ENCODE data around the gene TUFT1. TPM values are rescaled to one million over a fixed set of nuclear protein-coding genes. Genes with fewer than 3 reads are reported as not detected.

TUFT1 gene, protein sequence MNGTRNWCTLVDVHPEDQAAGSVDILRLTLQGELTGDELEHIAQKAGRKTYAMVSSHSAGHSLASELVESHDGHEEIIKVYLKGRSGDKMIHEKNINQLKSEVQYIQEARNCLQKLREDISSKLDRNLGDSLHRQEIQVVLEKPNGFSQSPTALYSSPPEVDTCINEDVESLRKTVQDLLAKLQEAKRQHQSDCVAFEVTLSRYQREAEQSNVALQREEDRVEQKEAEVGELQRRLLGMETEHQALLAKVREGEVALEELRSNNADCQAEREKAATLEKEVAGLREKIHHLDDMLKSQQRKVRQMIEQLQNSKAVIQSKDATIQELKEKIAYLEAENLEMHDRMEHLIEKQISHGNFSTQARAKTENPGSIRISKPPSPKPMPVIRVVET
- 0.35 TPM for polyA plus RNA-seq (2012; ENCODE audit: low read depth, missing spikeins)

DNA sequence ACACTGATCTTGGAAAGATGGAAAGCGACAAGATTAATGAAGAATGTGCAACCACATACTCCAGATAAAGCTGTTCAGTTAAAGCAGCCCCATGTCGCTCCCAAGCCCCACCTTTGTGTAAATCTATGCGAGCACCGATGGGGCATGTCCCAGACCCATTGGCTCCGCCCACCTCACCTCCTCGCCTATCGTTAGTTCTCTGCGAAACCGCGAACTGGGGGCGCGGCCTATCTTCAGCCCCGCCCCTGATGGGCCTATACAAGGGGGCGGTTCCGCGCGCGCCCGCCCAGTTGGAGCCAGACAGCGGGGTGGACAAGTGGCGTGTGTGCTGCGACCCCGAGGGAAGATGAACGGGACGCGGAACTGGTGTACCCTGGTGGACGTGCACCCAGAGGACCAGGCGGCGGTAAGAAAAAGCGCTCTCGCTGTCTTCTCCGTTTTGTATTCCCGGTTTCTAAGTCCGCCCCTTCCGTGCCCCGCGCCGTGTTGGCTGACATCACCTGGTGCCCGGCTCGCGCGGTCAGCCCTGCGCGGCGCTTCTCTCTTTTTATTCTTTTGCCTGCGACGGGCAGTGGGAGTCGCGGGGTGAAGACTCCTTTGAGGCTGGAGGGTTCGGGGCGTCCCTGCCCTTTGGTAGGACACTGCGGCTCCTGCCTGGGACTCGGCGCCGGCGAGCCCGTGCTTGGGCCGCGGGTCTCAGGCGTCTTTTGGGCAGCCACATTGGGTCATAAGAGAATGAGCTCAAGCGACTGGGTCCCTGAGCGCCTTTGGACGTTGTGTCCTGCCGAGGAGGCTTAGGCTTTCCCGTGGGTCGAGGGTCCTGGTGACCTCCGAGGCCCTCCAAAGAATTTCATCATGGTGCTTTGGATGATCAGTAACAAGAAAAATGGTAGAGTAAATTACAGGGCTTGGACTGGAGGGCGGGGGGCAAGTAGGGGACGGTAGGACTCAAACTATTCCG lies at the start of gene TUFT1:
Gene TUFT1 (plus strand): TSS at position 289 of the 961 bp plus-strand sequence. CDS start 58 bp downstream, at position 347.
- DNase-seq (ENCODE audit: insufficient read length, low spot score) (peak; percentile 84), FAIRE-seq (peak; percentile 92)
- TF ChIP-seq TAF1 (IDR thresholded peaks at IDR 0.05; ENCODE audit: low read depth, low read length): no peak
- 0 out of 2 replicates have a peak, but pooled peaks have one; percentile 43 for TF ChIP-seq POLR2A (IDR thresholded peaks at IDR 0.05; ENCODE audit: low read depth, low read length)
- no peak for TF ChIP-seq POLR2AphosphoS5 (IDR thresholded peaks at IDR 0.05; ENCODE audit: low read depth, low read length)
- no peak for TF ChIP-seq SPI1 (IDR thresholded peaks at IDR 0.05; ENCODE audit: low read depth, low read length)
- TF ChIP-seq POU2F2 (IDR thresholded peaks at IDR 0.05; ENCODE audit: low read depth, low read length): no peak

DNA sequence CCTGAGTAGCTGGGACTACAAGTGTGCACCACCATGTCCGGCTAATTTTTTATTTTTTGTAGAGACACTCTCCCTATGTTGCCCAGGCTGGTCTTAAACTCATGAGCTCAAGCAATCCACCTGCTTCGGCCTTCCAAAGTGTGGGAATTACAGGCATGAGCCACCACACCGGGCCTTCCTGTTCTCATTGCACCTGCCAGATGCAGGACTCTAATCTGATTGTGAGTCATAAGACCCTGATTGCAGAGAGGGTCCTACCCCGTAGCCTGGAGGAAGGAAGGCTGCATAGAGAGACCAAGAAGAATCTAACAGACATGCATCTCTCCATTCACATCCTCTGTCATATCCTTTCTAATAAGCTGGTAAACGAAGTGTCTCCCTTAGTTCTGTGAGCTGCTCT lies 48.5 kb upstream of the TUFT1 start:
- FAIRE-seq (no peak), DNase-seq (ENCODE audit: insufficient read length, low spot score) (no peak)
- no peak for TF ChIP-seq POU2F2 (IDR thresholded peaks at IDR 0.05; ENCODE audit: low read depth, low read length)
- no peak for TF ChIP-seq SPI1 (IDR thresholded peaks at IDR 0.05; ENCODE audit: low read depth, low read length)
- TF ChIP-seq PAX5 (IDR thresholded peaks at IDR 0.05; ENCODE audit: insufficient read depth, low read length, severe bottlenecking): no peak
- no peak for TF ChIP-seq TAF1 (IDR thresholded peaks at IDR 0.05; ENCODE audit: low read depth, low read length)
- no peak for TF ChIP-seq POLR2AphosphoS5 (IDR thresholded peaks at IDR 0.05; ENCODE audit: low read depth, low read length)
- no peak for TF ChIP-seq POLR2A (IDR thresholded peaks at IDR 0.05; ENCODE audit: low read depth, low read length)

DNA sequence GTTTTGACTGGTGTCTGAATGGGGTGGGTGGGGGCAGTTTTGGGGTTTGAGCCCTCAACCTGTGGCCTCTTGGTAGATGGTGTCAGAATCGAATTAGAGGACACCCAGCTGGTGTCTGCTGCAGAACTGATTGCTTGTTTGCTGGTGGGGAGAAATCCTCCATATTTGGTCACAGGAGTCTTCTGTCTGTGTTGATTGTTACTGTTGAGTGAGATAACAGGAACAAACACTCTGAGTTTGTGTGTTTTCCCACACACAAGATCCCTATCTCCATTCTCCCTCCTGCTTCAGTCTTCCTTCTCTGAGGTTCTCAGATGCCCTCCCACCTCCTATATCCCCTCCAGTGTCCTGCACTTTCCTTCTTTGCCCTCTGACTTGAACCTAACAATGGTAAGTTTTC lies 48.0 kb upstream of the TUFT1 start:
- no peak for FAIRE-seq
- no peak for DNase-seq (ENCODE audit: insufficient read length, low spot score)
- no peak for TF ChIP-seq SPI1 (IDR thresholded peaks at IDR 0.05; ENCODE audit: low read depth, low read length)
- TF ChIP-seq TAF1 (IDR thresholded peaks at IDR 0.05; ENCODE audit: low read depth, low read length): no peak
- TF ChIP-seq POU2F2 (IDR thresholded peaks at IDR 0.05; ENCODE audit: low read depth, low read length): no peak
- TF ChIP-seq POLR2A (IDR thresholded peaks at IDR 0.05; ENCODE audit: low read depth, low read length): no peak
- no peak for TF ChIP-seq PAX5 (IDR thresholded peaks at IDR 0.05; ENCODE audit: insufficient read depth, low read length, severe bottlenecking)
- no peak for TF ChIP-seq POLR2AphosphoS5 (IDR thresholded peaks at IDR 0.05; ENCODE audit: low read depth, low read length)

DNA sequence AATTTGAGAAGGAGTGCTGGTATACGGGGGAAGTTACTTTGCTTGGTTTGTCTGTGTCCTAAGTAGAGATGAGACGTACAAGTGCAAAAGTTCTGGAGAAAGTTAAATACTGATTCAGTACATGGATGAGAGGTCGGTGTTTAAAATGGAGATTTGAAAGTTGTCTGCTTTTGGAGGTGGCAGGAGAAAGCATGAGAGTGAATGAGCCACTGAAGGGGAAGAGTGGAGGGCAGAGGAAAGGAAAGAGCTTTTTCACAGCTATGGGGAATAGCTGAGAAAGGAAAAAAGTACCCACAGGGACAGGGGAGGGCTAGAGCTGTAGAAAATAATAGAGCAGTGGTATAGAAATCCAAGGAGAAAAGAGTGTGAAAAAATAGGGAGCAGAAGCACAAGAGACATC lies 47.1 kb upstream of the TUFT1 start:
- DNase-seq (ENCODE audit: insufficient read length, low spot score) (no peak), FAIRE-seq (no peak)
- TF ChIP-seq POLR2A (IDR thresholded peaks at IDR 0.05; ENCODE audit: low read depth, low read length): no peak
- no peak for TF ChIP-seq TAF1 (IDR thresholded peaks at IDR 0.05; ENCODE audit: low read depth, low read length)
- TF ChIP-seq PAX5 (IDR thresholded peaks at IDR 0.05; ENCODE audit: insufficient read depth, low read length, severe bottlenecking): no peak
- no peak for TF ChIP-seq POLR2AphosphoS5 (IDR thresholded peaks at IDR 0.05; ENCODE audit: low read depth, low read length)
- TF ChIP-seq SPI1 (IDR thresholded peaks at IDR 0.05; ENCODE audit: low read depth, low read length): no peak
- TF ChIP-seq POU2F2 (IDR thresholded peaks at IDR 0.05; ENCODE audit: low read depth, low read length): no peak

DNA sequence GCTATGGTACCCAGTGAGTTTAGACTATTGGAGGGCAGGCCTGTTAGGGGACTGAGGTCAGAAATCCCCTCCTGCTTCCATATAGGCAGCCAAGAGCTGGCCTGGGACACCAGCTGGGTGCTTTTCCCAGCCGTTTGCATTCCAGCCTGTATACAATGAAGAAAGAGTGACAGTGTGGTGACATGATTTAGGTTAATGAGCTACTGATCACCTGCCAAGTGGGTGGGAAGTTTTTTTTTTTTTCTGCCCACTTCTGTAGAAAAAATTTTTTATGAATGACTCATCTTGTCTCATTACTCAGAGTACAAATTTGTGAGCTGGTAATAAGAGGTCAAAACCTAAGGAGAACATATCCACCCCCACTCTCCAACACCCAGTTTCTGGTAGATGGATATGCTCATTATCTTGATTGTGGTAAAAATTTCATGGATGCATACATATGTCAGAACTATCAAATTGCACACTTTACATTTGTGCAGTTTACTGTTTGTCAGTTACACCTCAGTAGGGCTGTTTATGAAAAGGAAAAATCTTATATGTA lies 45.3 kb upstream of the TUFT1 start:
- DNase-seq (ENCODE audit: insufficient read length, low spot score) (no peak), FAIRE-seq (no peak)
- no peak for TF ChIP-seq TAF1 (IDR thresholded peaks at IDR 0.05; ENCODE audit: low read depth, low read length)
- 0 out of 2 replicates have a peak, but pooled peaks have one; percentile 5 for TF ChIP-seq SPI1 (IDR thresholded peaks at IDR 0.05; ENCODE audit: low read depth, low read length)

DNA sequence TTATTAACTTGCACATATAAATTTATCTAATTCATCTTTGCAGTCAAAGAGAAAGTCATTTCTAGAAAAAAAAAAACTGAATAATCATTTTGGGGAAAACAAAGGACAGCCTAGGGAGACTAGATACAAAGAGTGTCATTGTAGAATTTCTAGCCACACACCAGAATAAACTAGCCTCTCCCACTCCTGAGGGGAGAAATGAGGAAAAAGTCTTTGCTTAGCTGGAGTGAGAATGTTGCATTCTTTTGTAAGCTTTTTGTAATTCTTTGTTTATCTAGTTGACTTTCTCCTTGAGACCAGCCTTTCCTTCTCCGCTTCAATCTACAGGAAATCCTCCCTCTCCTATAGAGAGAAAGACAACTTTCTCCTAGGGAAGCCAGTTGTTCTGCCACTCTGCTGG lies 44.8 kb upstream of the TUFT1 start:
- TF ChIP-seq POU2F2 (IDR thresholded peaks at IDR 0.05; ENCODE audit: low read depth, low read length): no peak
- TF ChIP-seq SPI1 (IDR thresholded peaks at IDR 0.05; ENCODE audit: low read depth, low read length): no peak
- TF ChIP-seq POLR2A (IDR thresholded peaks at IDR 0.05; ENCODE audit: low read depth, low read length): no peak
- no peak for TF ChIP-seq PAX5 (IDR thresholded peaks at IDR 0.05; ENCODE audit: insufficient read depth, low read length, severe bottlenecking)
- no peak for TF ChIP-seq POLR2AphosphoS5 (IDR thresholded peaks at IDR 0.05; ENCODE audit: low read depth, low read length)
- TF ChIP-seq TAF1 (IDR thresholded peaks at IDR 0.05; ENCODE audit: low read depth, low read length): no peak
- DNase-seq (ENCODE audit: insufficient read length, low spot score): no peak
- FAIRE-seq: no peak

DNA sequence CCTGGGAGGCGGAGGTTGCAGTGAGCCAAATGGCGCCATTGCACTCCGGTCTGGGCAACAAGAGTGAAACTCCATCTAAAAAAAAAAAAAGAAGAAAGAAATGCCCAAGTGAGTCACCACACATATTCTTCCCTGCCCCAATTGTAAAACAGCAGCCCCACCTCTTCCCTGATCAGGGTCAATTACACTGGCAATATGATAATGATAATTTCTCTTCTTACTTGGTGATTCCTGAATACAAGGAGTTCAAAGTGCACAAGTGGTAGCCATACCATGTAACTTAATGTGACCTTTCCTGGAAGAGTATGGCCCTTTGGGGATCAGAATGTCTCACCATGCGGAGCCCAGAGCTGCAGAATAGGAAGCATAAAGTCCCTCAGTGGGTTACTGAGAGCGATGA lies 40.7 kb upstream of the TUFT1 start:
- TF ChIP-seq POLR2AphosphoS5 (IDR thresholded peaks at IDR 0.05; ENCODE audit: low read depth, low read length) (no peak), POU2F2 (IDR thresholded peaks at IDR 0.05; ENCODE audit: low read depth, low read length) (no peak), SPI1 (IDR thresholded peaks at IDR 0.05; ENCODE audit: low read depth, low read length) (no peak), POLR2A (IDR thresholded peaks at IDR 0.05; ENCODE audit: low read depth, low read length) (no peak), TAF1 (IDR thresholded peaks at IDR 0.05; ENCODE audit: low read depth, low read length) (no peak), PAX5 (IDR thresholded peaks at IDR 0.05; ENCODE audit: insufficient read depth, low read length, severe bottlenecking) (no peak)
- DNase-seq (ENCODE audit: insufficient read length, low spot score) (no peak), FAIRE-seq (no peak)

DNA sequence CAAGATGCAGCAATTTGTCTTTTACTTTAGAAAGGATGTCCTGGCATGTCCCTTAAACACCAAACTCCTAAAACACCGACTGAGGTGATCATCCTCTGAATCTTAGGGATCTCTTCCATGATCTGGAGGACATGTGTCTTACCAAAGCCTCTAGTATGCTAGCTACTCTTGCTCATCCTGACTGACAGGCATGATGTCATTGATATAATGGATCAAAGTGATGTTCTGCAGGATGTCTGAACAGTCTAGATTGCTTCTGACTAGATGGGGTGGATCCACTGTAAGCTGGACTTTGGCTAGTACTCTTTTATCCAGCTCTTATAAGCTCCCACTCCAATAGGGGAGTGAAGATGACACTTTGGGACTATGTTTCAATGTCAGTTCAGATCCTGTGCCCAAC lies 40.2 kb upstream of the TUFT1 start:
- TF ChIP-seq POU2F2 (IDR thresholded peaks at IDR 0.05; ENCODE audit: low read depth, low read length) (no peak), TAF1 (IDR thresholded peaks at IDR 0.05; ENCODE audit: low read depth, low read length) (no peak), POLR2AphosphoS5 (IDR thresholded peaks at IDR 0.05; ENCODE audit: low read depth, low read length) (no peak), PAX5 (IDR thresholded peaks at IDR 0.05; ENCODE audit: insufficient read depth, low read length, severe bottlenecking) (no peak), POLR2A (IDR thresholded peaks at IDR 0.05; ENCODE audit: low read depth, low read length) (no peak), SPI1 (IDR thresholded peaks at IDR 0.05; ENCODE audit: low read depth, low read length) (no peak)
- no peak for FAIRE-seq
- DNase-seq (ENCODE audit: insufficient read length, low spot score): no peak

DNA sequence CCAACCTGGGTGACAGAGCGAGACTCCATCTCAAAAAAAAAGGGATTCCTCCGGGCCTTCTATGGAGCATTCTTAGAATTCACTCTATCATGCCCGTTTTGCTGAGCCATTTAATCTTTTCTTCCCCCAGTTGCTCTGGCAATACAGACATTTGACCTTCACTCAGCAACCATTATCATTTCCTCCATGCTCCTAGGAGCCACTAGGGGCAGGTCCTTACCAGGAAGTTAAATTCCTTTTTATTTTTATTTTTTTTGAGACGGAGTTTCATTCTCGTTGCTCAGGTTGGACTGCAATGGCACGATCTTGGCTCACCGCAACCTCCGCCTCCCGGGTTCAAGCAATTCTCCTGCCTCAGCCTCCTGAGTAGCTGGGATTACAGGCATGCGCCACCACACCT lies 38.6 kb upstream of the TUFT1 start:
- FAIRE-seq (no peak), DNase-seq (ENCODE audit: insufficient read length, low spot score) (no peak)
- no peak for TF ChIP-seq TAF1 (IDR thresholded peaks at IDR 0.05; ENCODE audit: low read depth, low read length)
- no peak for TF ChIP-seq POLR2AphosphoS5 (IDR thresholded peaks at IDR 0.05; ENCODE audit: low read depth, low read length)

Data from GM12891 (cell line).